ENCODE measurements around the gene MANF.

The MANF gene

DNA sequence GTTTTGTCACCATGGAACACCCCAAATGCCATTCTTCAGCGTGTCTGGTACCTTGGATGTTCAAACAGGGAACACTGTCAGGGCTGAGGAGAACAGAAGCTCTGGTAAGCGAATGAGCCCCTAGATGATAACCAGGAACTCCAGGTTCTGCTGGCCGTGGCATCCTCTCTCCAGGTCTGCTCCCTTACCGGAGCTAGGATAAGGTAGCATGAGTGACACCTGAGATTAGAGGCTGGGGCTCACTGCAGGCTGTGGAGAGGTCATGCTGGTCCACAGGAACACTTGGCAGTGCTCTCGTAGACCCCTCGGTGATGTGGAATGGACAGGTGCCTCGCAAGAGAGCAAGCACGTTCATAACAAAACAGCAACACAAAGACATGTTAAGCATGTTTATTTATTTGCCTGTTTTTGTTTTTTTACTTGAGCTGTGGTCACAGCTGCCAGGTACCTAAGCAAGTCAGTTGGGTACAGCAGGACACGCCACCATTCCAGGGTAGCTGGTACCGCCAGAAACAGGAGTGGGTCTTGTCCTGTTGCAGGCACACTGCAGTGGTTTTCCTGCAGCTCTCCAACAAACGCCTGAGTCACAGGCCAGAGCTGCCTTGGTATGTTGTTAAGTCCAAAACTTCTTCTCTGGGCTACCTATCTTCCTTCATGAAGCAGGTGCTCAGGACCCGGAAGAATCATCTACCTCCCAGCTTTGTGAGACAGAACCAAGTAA, 10.6 kb downstream of the MANF start:
- Histone ChIP-seq H3K4me1 (ENCODE audit: low read length) (peaks cover 7% of the 10 kb centered on the region), H3K27ac (ENCODE audit: low read length) (no peak overlapping the region), H3K79me2 (ENCODE audit: low read length) (peaks cover 54% of the 10 kb centered on the region), H2AFZ (ENCODE audit: low read length) (no peak overlapping the region), H3F3A (ENCODE audit: insufficient read depth, low read length) (peaks cover 9% of the 10 kb centered on the region), H3K4me2 (ENCODE audit: low read depth, low read length) (no peak overlapping the region), H3K27me3 (replicated peaks; ENCODE audit: insufficient read depth, low read length) (no peaks in the 10 kb centered on the region), H4K20me1 (ENCODE audit: insufficient read depth, low read length) (0 out of 2 replicates have a peak, but pooled peaks cover 11% of the 10 kb centered on the region), H3K4me3 (ENCODE audit: low read length) (no peak overlapping the region), H3K9me3 (replicated peaks; ENCODE audit: insufficient read depth, low read length) (no peaks in the 10 kb centered on the region), H3K9me2 (replicated peaks; ENCODE audit: insufficient read depth, low read length) (no peaks in the 10 kb centered on the region), H3K36me3 (replicated peaks; ENCODE audit: insufficient read depth, low read length) (peaks cover 15% of the 10 kb centered on the region), H3K9ac (ENCODE audit: low read length) (no peak overlapping the region)
- DNase-seq = no peak
- TF ChIP-seq, protein P1, sequence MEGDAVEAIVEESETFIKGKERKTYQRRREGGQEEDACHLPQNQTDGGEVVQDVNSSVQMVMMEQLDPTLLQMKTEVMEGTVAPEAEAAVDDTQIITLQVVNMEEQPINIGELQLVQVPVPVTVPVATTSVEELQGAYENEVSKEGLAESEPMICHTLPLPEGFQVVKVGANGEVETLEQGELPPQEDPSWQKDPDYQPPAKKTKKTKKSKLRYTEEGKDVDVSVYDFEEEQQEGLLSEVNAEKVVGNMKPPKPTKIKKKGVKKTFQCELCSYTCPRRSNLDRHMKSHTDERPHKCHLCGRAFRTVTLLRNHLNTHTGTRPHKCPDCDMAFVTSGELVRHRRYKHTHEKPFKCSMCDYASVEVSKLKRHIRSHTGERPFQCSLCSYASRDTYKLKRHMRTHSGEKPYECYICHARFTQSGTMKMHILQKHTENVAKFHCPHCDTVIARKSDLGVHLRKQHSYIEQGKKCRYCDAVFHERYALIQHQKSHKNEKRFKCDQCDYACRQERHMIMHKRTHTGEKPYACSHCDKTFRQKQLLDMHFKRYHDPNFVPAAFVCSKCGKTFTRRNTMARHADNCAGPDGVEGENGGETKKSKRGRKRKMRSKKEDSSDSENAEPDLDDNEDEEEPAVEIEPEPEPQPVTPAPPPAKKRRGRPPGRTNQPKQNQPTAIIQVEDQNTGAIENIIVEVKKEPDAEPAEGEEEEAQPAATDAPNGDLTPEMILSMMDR (IDR thresholded peaks at IDR 0.05; ENCODE audit: low read length) = no peak
- TF ChIP-seq EZH2phosphoT487 (IDR thresholded peaks at IDR 0.05; ENCODE audit: low read length) (no peak), EZH2 (optimal IDR thresholded peaks at IDR 0.05; ENCODE audit: low read depth, low read length) (no peak)

- peaks cover 8% of the 10 kb centered on the region for H3F3A ChIP-seq (ENCODE audit: insufficient read depth, low read length)
- no peak overlapping the region for H2AFZ ChIP-seq (ENCODE audit: low read length)
- H3K36me3 ChIP-seq (replicated peaks; ENCODE audit: insufficient read depth, low read length) = peaks cover 15% of the 10 kb centered on the region
- no peaks in the 10 kb centered on the region for H3K27me3 ChIP-seq (replicated peaks; ENCODE audit: insufficient read depth, low read length)
- H3K4me3 ChIP-seq (ENCODE audit: low read length) = no peak overlapping the region
- H3K9me3 ChIP-seq (replicated peaks; ENCODE audit: insufficient read depth, low read length) = no peaks in the 10 kb centered on the region
- H3K79me2 ChIP-seq (ENCODE audit: low read length) = peaks cover 54% of the 10 kb centered on the region
- H3K9me2 ChIP-seq (replicated peaks; ENCODE audit: insufficient read depth, low read length) = no peaks in the 10 kb centered on the region
- no peak overlapping the region for H3K4me2 ChIP-seq (ENCODE audit: low read depth, low read length)
- no peak overlapping the region for H3K9ac ChIP-seq (ENCODE audit: low read length)
- H4K20me1 ChIP-seq (ENCODE audit: insufficient read depth, low read length) = 0 out of 2 replicates have a peak, but pooled peaks cover 11% of the 10 kb centered on the region
- TF ChIP-seq EZH2 (optimal IDR thresholded peaks at IDR 0.05; ENCODE audit: low read depth, low read length) = no peak
- TF ChIP-seq, protein P1 (IDR thresholded peaks at IDR 0.05; ENCODE audit: low read length) = no peak
- TF ChIP-seq EZH2phosphoT487 (IDR thresholded peaks at IDR 0.05; ENCODE audit: low read length) = no peak
- no peak overlapping the region for H3K27ac ChIP-seq (ENCODE audit: low read length)
- H3K4me1 ChIP-seq (ENCODE audit: low read length) = peaks cover 7% of the 10 kb centered on the region
- no peak for DNase-seq
These were observed 11.3 kb downstream of the MANF start for GRCh38 chr3:51396401-51396800.

GRCh38 chr3:51397392-51397791, 12.3 kb downstream of the MANF start:
- no peak for DNase-seq
- peaks cover 8% of the 10 kb centered on the region for H3F3A ChIP-seq (ENCODE audit: insufficient read depth, low read length)
- H3K9ac ChIP-seq (ENCODE audit: low read length) = no peak overlapping the region

More at GRCh38 chr3:51397392-51397791, 12.3 kb downstream of the MANF start:
- Histone ChIP-seq H3K79me2 (ENCODE audit: low read length) (peaks cover 45% of the 10 kb centered on the region), H3K27ac (ENCODE audit: low read length) (no peak overlapping the region), H3K4me1 (ENCODE audit: low read length) (peaks cover 3% of the 10 kb centered on the region), H3K4me3 (ENCODE audit: low read length) (no peak overlapping the region), H2AFZ (ENCODE audit: low read length) (no peak overlapping the region), H3K4me2 (ENCODE audit: low read depth, low read length) (no peak overlapping the region), H3K36me3 (replicated peaks; ENCODE audit: insufficient read depth, low read length) (peaks cover 15% of the 10 kb centered on the region), H3K27me3 (replicated peaks; ENCODE audit: insufficient read depth, low read length) (no peaks in the 10 kb centered on the region), H3K9me3 (replicated peaks; ENCODE audit: insufficient read depth, low read length) (no peaks in the 10 kb centered on the region), H3K9me2 (replicated peaks; ENCODE audit: insufficient read depth, low read length) (no peaks in the 10 kb centered on the region), H4K20me1 (ENCODE audit: insufficient read depth, low read length) (0 out of 2 replicates have a peak, but pooled peaks cover 11% of the 10 kb centered on the region)
- TF ChIP-seq EZH2phosphoT487 (IDR thresholded peaks at IDR 0.05; ENCODE audit: low read length) (no peak), EZH2 (optimal IDR thresholded peaks at IDR 0.05; ENCODE audit: low read depth, low read length) (no peak)
- TF ChIP-seq, protein P1 (IDR thresholded peaks at IDR 0.05; ENCODE audit: low read length) = no peak
